PC-9 (cell line): ENCODE results near the gene TNIP2. TPM values are rescaled to one million over a fixed set of nuclear protein-coding genes. Genes with fewer than 3 reads are reported as not detected.
A peak's percentile ranks its signal among the peaks of the same experiment; 100 is the strongest.

Experiments used
- BruUV-seq: library from RNA; stranded (reverse); fragments of 400-500 nt; replicated peaks from 2 replicates; lab custom pipeline; 2021; lab: Mats Ljungman, UMichigan
- CTCF ChIA-PET: fragments of 300-600 bp; sonication (Branson Sonifier 250); formaldehyde crosslinking; loops from one replicate; lab custom pipeline; 2022; ENCODE audit warnings: antibody characterized with exemption; lab: Charles Lee
- POLR2A ChIA-PET: fragments of 300-600 bp; sonication (Branson Sonifier 250); formaldehyde crosslinking; loops from one replicate; lab custom pipeline; 2022; ENCODE audit warnings: antibody characterized with exemption; ENCODE audit not compliant: unreplicated experiment; lab: Charles Lee
- DNase-seq, 2 experiments: peaks; one replicate each; pipeline versions ENCODE4 v3.0.0 to v3.0.0-alpha.2; 2015 to 2022; ENCODE audit warnings: mixed read lengths in 1 of 2
- H2AFZ ChIP-seq: fragments of 200-600 bp; sonication (generic); 2 replicates; pipeline ENCODE4 v1.8.1; 2017; ENCODE audit warnings: antibody characterized with exemption
- H3F3A ChIP-seq: fragments of 200-600 bp; sonication (generic); 2 replicates; pipeline ENCODE4 v1.8.1; 2017; ENCODE audit warnings: antibody characterized with exemption, mild to moderate bottlenecking, low read depth; ENCODE audit not compliant: insufficient read depth
- H3K27ac ChIP-seq: fragments of 200-600 bp; sonication (generic); 2 replicates; pipeline ENCODE4 v1.6.1; 2016; ENCODE audit warnings: mixed run types
- H3K27me3 ChIP-seq: fragments of 200-600 bp; sonication (generic); 2 replicates; pipeline ENCODE4 v1.6.1; 2016; ENCODE audit warnings: low read depth, mixed run types; ENCODE audit not compliant: insufficient read depth
- H3K36me3 ChIP-seq: fragments of 200-600 bp; sonication (generic); 2 replicates; pipeline ENCODE4 v1.6.1; 2016; ENCODE audit warnings: low read depth, mixed run types
- H3K4me1 ChIP-seq: fragments of 200-600 bp; sonication (generic); replicated peaks from 2 replicates; pipeline ENCODE4 v1.6.1; 2016; ENCODE audit warnings: mixed run types; ENCODE audit not compliant: insufficient read depth
- H3K4me2 ChIP-seq: fragments of 200-600 bp; sonication (generic); 2 replicates; pipeline ENCODE4 v1.6.1; 2017; ENCODE audit warnings: mixed run types
- H3K4me3 ChIP-seq: fragments of 200-600 bp; sonication (generic); 2 replicates; pipeline ENCODE4 v1.6.1; 2016; ENCODE audit warnings: mixed run types
- H3K79me2 ChIP-seq: fragments of 200-600 bp; sonication (generic); 2 replicates; pipeline ENCODE4 v1.6.1; 2017; ENCODE audit warnings: low read depth, mixed run types
- H3K9me2 ChIP-seq: fragments of 200-600 bp; sonication (generic); 2 replicates; pipeline ENCODE4 v1.8.1; 2017; ENCODE audit warnings: mild to moderate bottlenecking; ENCODE audit not compliant: insufficient read depth
- H3K9me3 ChIP-seq: fragments of 200-600 bp; sonication (generic); 2 replicates; pipeline ENCODE4 v1.8.1; 2016; ENCODE audit warnings: low read depth; ENCODE audit not compliant: insufficient read depth
- H4K20me1 ChIP-seq: fragments of 200-600 bp; sonication (generic); 2 replicates; pipeline ENCODE4 v1.8.1; 2017; ENCODE audit not compliant: insufficient read depth
- CTCF ChIP-seq: fragments of 200-600 bp; sonication (generic); conservative IDR thresholded peaks from 2 replicates; pipeline ENCODE4 v1.6.1; 2017; ENCODE audit warnings: mixed run types, antibody characterized with exemption, mild to moderate bottlenecking, moderate library complexity
- EZH2 ChIP-seq: fragments of 200-600 bp; sonication (generic); IDR thresholded peaks from 2 replicates; pipeline ENCODE4 v1.8.0; 2017; ENCODE audit warnings: antibody characterized with exemption, low read depth
- intact Hi-C: fragments of 100-400 bp; cut with micrococcal nuclease; formaldehyde crosslinking; loops from one replicate; pipeline ENCODE4 v1.10.0; 2022; ENCODE audit not compliant: unreplicated experiment
- total RNA-seq: library from RNA; stranded (reverse); gene quantifications from 2 replicates; pipeline ENCODE4 v1.2.3, GENCODE V29; 2021

TNIP2 gene
- total RNA-seq, 1 experiment from 2014 or later: 37.1 TPM

DNA sequence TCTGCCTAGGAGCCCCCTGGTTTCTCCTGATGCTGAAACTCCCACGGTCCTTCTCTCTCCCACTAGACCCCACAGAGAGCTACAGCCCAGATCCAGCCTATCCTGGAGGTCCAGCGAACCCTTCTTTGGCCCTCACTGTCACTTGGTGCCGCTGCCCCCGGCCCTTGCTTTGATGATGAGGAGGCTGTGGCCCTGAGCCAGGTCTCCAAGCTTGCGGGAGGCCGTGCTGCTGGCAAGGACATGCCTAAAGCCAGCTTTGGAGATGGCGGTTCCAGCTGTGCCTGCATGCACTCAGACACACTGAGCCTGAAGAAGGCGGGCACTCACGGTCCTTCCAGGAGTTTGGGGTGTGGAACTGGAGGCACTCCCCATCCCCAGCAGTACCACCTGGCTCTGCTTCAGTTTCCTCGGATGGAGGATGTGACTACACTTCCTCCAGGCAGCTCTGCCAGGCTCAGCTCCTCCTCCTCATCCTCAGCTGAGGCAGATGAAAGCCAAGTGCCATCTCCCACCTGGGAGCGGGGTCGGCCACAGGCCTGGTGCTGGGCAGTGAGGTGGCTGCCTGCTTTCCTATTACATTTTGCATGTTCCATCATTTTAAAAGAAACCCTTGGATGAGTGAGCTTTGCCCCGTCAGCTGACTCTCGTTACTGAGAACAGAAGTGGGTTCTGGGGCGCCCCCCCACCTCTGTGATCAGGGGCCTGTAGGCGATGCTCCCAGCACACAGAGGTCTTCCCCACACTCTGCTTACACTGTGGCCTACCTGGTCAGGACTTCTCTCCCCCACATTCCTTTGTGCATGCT is 9.0 kb downstream of the TNIP2 start:
- CTCF ChIA-PET: interaction anchor here (0.6 kb wide), 1 partner anchor 13 kb away, joined by 3 read pairs; no protein-coding TSS in a partner anchor
- intact Hi-C loops: no loop called here
- POLR2A ChIA-PET: interaction anchor here (0.6 kb wide), 1 partner anchor 183 kb away, joined by 3 read pairs; no protein-coding TSS in a partner anchor
- H3K4me2 ChIP-seq: 0 out of 2 replicates have a peak overlapping the region, but pooled peaks have one; percentile 16
- no peaks in the 10 kb centered on the region for H4K20me1 ChIP-seq
- H3K36me3 ChIP-seq: no peaks in the 10 kb centered on the region; the same call in 1 of the 2 replicates
- H3K27ac ChIP-seq: peak overlapping the region; percentile 58; the same call in 1 of the 2 replicates
- no peaks in the 10 kb centered on the region for H3K9me2 ChIP-seq
- no peak for DNase-seq
- no peak overlapping the region for H2AFZ ChIP-seq
- no peaks in the 10 kb centered on the region for H3K27me3 ChIP-seq
- no peaks in the 10 kb centered on the region for H3K9me3 ChIP-seq
- H3K4me1 ChIP-seq: peaks cover 15% of the 10 kb centered on the region
- peaks cover 8% of the 10 kb centered on the region; the same call in 1 of the 2 replicates for H3F3A ChIP-seq
- BruUV-seq: no TSS peak
- TF ChIP-seq EZH2: no peak
- TF ChIP-seq CTCF: no peak
- no peaks in the 10 kb centered on the region for H3K79me2 ChIP-seq
- no peak overlapping the region for H3K4me3 ChIP-seq

- H2AFZ ChIP-seq: no peak overlapping the region
- no peaks in the 10 kb centered on the region for H4K20me1 ChIP-seq
- H3K4me1 ChIP-seq: peaks cover 15% of the 10 kb centered on the region
- H3F3A ChIP-seq: peaks cover 8% of the 10 kb centered on the region; the same call in 1 of the 2 replicates
- intact Hi-C loops: no loop called here
- TF ChIP-seq CTCF: no peak
- no peak for TF ChIP-seq EZH2
- no peaks in the 10 kb centered on the region for H3K9me2 ChIP-seq
- no peak overlapping the region for H3K4me3 ChIP-seq
- CTCF ChIA-PET: interaction anchor here (0.6 kb wide), 2 partner anchors 12 to 55 kb away, joined by 3 to 4 read pairs; no protein-coding TSS in a partner anchor
- no TSS peak for BruUV-seq
- peak overlapping the region; percentile 16; the same call in 1 of the 2 replicates for H3K4me2 ChIP-seq
- no peaks in the 10 kb centered on the region; the same call in 1 of the 2 replicates for H3K36me3 ChIP-seq
- no peaks in the 10 kb centered on the region for H3K27me3 ChIP-seq
- DNase-seq: peak; percentile 80 to 86
- H3K27ac ChIP-seq: peak overlapping the region; percentile 58
- POLR2A ChIA-PET: interaction anchor here (0.6 kb wide), 1 partner anchor 184 kb away, joined by 3 read pairs; no protein-coding TSS in a partner anchor
- no peaks in the 10 kb centered on the region for H3K9me3 ChIP-seq
- H3K79me2 ChIP-seq: no peaks in the 10 kb centered on the region
These were observed 9.9 kb downstream of the TNIP2 start for GRCh38 chr4:2745981-2746806.

- no peaks in the 10 kb centered on the region for H3K9me3 ChIP-seq
- intact Hi-C loops: no loop called here
- no peaks in the 10 kb centered on the region for H3K27me3 ChIP-seq
- ChIA-PET POLR2A (no interaction called here), CTCF (no interaction called here)
- no TSS peak for BruUV-seq
- TF ChIP-seq CTCF (no peak), EZH2 (no peak)
- no peaks in the 10 kb centered on the region for H4K20me1 ChIP-seq
- H3K79me2 ChIP-seq: no peaks in the 10 kb centered on the region
- no peak for DNase-seq
- H3K4me1 ChIP-seq: peaks cover 15% of the 10 kb centered on the region
- H3K9me2 ChIP-seq: no peaks in the 10 kb centered on the region
- H3K4me3 ChIP-seq: no peak overlapping the region
- 0 out of 2 replicates have a peak overlapping the region, but pooled peaks have one; percentile 16 for H3K4me2 ChIP-seq
- peak overlapping the region; percentile 58 for H3K27ac ChIP-seq
- H2AFZ ChIP-seq: no peak overlapping the region
- H3F3A ChIP-seq: peaks cover 8% of the 10 kb centered on the region; the same call in 1 of the 2 replicates
- no peaks in the 10 kb centered on the region; the same call in 1 of the 2 replicates for H3K36me3 ChIP-seq
These were observed 10.6 kb downstream of the TNIP2 start for GRCh38 chr4:2745516-2745915.
